ENCODE measurements around the gene VPS4B.
"Not testable (repeated sequence)": the region's sequence is repeated elsewhere in the genome, so short reads cannot be mapped to it uniquely, and the experiment has no call there.

The VPS4B gene

DNA sequence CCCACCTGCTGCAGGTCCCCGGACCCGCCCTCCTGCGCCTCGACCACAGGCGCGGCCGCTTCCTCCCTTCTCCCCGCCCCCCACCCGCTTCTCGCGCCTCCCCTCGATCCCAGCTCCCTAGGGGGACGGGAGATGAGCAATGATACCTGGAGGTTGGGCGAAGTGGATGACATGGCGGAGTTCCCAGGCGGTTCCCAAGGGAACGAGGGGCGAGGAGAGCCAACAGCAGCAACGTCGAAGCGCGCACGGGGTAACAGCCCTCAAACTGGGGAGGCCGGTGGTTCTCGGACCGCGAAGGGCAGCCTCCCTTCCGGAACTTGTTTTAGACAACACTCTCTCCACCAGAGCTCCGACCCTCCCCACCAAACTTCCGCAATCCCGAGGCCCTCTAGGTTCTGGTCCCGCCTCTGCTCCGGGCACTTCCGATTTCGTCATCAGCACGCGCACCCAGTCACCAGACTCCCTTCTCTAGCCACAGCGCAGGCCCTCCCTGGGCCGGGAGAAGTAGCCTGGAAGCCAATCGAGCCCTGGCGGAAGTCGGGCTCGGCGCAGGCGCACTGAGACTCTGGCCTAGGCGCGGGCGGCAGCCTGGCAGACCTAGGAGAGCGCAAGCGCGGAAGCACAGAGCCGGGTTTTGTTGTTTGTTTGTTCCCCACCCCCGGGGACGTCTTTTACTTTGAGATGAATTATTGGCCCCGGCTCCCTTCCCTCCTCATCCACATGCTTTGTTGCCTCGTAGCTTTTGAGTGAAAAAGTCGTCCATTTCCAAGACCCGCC is at the start of gene VPS4B:
VPS4B (minus strand) TSS at position 390 of the 777 bp plus-strand sequence; CDS start at position 173, 217 bp downstream.
- peak; percentile 99 for DNase-seq

DNA sequence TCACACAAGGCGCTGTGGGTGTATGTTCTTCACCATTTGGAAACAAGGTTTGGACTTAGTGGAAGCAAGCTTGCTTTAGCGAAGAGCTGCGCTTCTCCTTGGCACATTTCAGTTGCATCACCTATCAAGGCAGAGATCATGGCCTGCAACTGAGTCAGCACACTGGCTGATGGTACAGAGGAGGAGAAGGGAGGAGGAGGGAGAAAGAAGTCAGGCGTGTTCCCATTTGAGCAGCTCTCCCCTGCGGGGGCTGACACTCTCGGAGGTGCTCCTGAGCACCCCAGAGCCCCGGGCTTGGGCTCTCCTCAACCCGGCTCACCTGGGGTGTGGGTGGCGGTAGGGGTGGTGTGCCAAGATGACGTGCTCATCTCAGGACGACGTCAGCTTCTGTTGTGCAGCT is 48.5 kb upstream of the VPS4B start:
- no peak for DNase-seq

DNA sequence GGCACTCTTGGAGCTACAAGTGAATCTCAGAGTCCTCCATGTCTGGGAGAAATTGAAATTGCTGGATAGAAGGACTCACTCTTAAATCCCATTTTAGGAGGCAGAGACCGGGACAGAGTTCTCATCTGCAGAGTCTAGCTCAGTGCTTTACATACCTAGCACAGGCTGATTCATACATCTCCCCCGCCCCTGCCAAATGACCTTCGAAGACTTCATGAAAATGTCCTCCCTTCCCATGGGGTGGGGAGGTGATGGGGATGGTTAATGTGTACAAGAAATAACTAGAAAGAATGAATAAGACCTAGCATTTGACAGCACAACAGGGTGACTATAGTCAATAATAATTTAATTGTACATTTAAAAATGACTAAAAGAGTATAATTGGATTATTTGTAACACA is 46.3 kb upstream of the VPS4B start:
- no peak for DNase-seq

DNA sequence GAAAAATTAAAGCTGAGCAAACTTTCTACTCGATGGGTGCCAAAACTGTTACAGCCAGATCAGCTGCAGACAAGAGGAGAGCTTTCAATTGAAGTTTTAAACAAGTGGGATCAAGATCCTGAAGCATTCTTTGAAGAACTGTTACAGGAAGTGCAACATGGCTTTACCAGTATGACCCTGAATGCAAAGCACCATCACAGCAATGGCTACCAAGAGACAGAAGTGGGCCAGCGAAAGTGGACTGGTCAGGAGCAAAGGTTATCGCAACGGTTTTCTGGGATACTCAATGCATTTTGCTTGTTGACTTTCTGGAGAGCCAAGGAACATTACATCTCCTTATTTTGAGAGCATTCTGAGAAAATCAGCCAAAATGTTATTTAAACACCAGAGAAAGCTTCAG is 45.4 kb upstream of the VPS4B start:
- no peak for DNase-seq

DNA sequence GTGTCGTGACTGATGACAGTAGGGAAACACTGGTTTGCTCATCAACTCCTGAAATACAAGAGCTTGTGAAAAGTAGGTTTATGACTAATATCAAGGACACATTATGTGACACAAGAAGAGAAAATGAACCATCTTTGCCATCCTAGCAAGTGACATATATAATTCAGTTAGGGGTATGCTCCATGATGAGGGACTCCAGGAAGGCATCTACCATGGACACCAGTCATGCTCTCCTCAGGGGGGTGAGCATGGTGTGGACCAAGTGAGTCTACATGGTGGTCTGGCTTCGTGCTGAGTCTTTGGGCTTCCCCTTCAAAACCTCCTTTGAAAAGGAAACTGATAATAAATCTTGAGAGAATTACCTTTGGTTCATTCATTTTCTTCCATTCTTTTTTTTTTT is 42.8 kb upstream of the VPS4B start:
- DNase-seq = no peak

DNA sequence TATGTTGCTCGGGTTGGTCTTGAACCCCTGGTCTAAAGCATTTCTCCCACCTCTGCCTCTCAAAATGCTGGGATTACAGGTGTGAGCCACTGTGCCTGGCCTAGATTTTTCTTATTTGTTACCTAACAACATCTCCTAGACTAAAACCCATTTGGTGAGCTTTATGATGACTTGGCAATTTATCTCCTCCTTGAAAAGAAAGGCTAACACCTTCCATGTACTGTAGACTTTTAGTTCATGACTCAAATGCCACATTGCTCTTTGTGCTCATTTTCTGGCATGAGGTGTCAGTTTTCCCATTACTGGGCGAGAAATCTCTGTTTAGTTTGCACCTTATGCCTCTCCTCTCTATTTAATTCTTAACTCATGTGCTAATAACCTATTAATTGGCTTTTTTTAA is 42.2 kb upstream of the VPS4B start:
- DNase-seq = no peak

DNA sequence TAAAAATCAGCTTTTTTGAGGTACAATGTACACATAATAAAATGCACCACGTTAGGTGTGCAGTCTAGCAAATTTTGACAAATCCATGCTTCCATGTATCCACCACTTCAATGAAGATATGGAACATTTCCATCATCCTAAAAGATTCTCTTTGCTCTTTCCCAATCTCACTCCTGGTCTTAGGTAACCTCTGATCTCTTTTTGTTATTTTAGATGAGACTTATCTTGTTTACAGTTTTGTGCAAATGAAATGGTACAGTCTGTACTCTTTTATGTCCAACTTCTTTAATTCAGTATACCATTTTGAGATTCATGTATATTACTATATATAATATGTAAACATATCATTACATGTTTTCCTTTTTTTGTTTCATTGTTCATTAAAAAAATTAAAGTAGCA is 38.1 kb upstream of the VPS4B start:
- DNase-seq = no peak

DNA sequence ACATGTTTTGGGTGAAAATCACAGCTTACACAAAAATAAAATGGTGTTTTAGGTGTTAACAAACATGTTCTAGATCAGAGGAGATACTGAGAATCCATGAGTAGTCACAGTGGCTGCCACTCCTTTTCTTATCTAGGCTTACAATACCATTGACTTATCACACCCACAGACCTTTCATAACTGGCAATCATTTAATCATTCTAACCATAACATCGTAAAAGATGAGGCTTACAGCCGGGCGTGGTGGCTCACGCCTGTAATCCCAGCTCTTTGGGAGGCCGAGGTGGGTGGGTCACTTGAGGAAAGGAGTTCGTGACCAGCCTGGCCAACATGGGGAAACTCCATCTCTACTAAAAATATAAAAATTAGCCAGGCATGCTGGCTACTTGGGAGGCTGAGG is 35.7 kb upstream of the VPS4B start:
- DNase-seq = no peak

DNA sequence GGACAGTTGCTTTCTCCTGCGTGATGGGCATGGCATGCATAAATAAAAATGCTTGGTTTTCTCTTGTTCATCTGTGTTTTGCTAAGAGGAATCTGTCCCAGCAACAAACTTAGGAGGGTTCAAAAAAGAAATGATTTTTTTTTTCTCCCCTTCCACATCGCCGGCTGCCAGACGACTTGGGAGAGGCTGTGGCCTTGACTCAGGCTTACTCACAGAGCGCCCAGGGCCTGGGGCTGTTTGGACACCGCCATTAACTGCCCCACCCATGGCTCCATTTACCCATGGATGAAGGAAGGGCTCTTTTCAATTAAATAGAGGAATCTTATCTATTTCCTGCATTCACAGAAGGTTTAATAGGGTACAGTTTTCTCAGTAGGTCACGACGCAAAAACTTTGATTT is 32.2 kb upstream of the VPS4B start:
- DNase-seq = no peak

DNA sequence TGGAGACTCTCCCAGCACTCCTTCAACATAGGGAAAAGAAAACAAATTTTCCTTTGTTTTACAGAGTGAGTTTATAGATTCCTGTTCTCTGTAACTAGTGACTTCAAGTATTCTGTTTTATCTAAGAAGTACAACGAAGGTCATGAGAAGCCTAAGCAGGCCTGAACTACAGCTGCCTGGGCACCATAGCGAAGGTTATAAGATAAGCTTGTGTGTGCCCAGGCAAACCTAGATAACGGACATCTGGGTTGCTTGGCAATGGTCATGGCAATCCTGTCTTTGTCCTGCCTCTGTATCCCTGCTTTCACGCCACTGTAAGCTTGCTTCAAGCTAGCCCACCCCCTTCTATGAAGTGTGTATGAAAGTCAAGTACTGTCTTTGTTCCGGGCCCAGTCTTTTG is 30.5 kb upstream of the VPS4B start:
- DNase-seq = not testable (repeated sequence)

DNA sequence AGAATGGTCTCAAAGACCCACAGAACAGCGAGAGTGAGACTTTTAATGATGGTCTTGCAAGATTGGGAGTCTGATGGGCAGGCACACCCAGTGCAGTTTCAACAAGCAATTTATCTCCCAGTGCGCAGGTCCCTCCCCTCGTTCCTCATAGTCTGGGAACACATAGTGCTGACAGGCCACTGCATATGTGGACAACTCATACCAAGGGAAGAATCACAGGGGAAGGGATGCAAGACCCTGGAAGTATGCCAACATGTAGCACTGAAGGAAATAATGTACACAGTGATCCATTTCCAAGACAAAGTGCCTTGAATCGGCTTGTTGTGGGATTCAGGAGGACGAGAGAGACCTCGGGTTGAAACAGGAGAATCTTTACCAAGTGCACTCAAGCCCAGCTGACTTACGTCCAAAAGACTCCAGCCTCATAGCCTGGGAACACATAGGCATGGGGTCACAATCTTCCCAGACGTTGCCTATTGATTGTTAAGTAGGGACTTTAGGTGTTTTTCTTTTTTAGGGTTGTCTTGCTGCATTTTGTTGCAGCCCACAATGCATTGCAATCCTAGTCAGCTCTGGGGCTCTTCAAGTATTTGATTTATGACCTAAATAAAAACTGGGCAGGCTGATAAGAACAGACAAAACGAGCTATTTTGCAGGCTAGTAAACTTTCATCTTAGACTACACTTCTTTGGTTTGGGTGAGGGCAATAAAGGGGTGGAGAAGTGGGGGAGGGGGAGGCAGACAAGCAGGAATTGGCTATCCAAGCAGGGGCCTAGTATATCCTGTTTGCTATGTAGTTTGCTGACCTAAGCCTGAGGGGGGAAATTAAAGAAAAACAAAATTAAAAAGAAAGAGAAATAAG is 29.8 kb upstream of the VPS4B start:
- DNase-seq = peak; percentile 31

DNA sequence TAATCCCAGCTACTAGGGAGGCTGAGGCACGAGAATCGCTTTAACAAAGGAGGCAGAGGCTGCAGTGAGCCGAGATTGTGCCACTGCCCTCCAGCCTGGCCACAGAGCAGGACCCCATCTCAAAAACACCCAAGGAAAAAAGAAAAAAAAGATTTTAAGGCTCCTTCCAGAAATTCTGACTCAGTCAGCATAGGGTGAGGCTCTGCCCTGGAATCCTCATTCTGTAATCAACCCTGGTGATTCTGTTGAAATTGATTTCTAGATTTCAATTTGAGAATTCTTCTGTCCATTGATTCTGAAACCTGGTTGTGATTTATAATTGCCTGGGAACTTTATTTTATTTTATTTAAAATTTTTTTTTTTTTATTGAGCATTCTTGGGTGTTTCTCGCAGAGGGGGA is 27.1 kb upstream of the VPS4B start:
- no peak for DNase-seq

DNA sequence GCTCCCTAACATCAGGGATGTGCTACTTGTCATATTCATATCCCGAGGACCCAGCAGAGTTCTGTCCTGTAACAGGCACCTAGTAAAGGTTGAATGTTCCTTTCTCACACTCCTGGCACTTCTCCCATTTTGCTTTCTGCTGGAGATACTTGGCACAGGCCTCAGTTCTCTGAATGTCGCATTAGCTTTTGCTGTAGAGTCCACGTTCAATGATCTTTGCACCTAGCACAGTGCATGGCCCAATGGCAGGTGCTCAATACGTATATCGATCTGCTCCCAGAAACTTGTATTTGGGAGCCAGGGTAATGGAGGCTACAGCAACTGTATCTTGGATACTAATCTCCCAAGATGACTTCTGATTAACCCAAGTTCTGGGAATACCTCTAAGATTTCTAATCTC is 24.8 kb upstream of the VPS4B start:
- DNase-seq = no peak

DNA sequence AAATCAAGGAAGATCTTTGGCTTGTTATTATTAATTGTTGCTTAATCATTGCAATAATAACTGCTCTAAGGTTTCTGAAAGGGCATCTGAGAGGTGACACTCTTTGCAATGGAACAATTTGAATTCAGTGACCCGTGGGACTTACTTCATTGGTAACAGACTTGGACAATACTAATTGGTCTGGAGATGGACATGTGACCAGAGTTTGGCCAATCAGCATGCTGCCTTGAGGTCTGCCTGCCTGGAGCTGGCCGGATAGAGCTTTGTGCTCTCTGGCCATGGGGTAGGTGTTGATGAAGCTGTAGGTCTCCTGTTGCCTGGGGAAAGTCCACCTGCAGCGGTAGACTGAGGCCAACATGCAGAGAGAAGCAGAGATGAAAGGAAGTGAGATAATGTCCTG is 24.0 kb upstream of the VPS4B start:
- DNase-seq = no peak

DNA sequence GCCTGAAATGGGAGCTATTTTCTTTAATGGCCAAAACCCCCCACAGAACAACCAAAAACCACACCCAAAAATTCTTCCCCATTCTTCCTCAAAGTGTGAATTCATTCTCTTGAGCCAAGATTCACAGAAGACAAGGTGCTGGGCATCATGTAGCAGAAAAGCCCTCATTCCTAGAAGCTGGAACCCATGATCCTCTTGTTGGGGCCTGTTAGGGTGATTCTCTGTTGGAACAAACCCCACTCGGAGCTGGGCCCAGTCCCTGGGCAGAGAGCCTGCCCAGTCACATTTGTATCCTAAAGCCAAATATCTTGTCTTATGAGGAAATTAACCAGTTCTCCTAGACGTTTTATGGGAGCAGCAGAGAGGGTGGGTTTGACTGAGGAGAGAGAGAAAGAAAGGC is 22.8 kb upstream of the VPS4B start:
- no peak for DNase-seq

DNA sequence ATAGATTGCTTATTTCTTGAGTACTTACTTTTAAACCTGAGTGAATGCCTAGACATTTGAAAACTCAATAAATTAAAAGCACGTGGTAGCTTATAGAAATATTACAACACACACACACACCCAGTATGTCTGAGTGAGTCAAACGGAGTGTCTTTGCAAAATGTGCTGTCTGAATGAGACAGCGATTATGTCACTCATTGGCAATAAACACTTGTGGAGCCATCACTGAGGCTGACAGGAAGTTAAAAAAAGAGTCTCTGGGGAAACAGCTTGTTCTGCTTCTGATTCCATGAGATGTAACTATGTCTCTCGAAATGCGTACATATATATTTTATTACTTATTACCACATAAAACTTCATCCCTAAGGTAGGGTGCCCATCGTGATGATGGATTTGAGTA is 22.3 kb upstream of the VPS4B start:
- DNase-seq = no peak

DNA sequence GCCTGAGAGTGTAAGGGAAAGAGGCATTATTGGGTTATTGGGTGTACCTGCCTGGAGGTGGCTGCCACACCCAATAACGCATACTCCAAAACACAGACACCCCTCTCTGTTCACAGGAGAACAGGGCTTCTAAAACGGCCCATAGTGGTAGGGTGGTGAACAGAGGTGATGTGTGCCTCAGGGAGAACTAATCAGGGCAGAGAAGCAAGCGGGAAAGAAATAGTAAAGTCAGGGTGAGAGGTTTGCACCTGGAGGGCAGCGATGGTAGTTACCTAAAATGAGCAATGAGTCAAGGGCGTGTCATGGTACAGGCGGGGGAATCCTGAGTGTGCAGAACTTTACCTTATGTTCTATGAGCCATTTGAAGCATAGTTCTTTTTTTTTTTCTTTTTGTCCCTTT is 21.6 kb upstream of the VPS4B start:
- no peak for DNase-seq

DNA sequence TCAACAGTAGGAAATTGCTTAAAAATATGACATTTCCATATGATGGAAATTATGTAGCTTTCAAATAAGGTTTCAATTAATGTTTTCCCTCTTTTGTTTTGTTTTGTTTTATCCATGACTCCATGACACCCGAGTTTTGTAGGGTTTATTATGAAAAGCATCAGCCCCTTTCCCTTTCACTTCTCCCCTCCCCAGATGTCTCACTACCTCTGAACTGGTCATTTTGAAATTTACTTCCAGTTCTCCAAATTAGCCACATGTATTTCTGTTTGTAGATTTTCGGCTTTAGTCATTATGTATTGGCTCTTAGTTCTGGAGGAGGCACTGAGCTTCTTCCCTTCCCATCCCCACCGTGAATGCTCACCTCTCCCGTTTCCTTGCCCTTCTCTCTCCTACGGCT is 18.6 kb upstream of the VPS4B start:
- DNase-seq = no peak

DNA sequence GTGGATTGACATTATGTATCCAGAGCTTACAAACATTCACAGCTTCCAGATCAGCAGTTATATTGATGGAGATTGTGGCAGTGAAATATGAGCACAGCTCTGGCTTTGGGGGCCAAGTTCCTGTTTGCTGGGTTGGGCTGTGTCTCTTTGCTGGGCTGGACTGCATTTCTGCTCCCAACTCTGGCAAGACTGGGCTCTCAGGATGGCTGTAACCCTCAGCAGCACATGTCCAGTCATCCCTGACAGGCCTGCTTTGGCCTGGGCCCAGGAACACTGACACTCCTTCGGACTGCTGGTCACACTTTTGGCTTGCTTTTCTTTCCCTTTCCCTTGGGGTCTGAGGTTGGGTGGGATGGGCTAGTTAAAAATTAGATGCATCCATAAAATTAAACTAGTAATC is 17.9 kb upstream of the VPS4B start:
- DNase-seq = no peak

DNA sequence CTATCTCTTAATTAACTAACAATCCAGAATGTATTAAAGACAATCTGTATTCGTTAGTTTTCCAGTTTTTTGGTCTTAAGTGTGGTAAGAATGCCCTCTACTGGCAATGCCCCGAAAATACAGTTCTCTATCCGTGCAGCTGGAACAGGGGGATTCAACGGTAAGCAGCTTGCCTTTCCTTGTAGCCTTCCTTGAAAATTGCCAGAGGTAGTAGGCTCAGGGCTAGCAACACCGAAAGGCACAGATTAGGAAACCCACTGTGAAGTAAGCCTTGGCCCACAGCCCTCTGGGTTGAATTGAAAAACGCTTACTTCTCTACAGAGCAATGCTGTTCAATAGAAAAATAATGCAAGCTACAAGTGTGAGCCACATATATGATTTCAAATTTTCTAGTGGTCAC is 17.1 kb upstream of the VPS4B start:
- no peak for DNase-seq

DNA sequence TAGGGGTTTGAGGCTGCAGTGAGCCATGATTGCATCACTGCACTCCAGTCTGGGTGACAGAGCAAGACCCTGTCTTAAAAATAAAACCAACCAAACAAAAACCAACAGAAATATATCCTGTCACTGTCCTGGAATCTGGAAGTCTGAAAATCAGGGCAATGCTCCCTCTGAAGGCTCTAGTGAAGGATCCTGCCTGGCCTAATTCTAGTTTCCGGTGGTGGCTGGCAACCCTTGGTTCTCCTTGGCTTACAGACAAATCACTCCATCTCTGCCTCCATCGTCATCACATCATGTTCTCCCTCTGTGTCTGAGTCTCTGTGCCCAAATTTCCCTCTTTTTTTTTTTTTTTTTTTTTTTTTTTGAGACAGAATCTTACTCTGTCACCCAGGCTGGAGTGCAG is 15.9 kb upstream of the VPS4B start:
- no peak for DNase-seq

DNA sequence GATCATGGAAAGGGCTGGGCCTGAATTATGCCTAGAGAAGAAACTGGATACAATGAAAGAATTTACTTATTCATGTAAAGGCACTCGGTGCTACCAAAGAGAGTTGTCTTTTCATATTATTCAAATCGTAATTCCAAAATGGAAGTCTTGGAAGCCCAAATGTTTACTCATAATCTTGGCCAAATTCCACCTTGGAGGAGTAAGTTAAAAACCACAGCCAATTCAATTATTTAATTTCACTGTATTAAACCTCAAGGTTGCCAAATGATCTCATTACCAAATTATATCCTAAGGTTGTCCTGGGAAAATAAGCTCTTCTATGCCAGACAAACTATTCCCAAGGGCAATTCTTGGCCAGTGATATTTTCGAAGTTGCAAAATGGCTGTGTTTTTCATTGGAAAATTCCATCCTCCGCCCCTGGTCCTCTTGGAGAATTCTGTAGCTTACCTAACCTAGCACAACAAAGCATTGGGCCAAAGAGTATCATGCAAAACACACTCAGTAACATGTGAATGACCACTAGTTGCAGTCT is 11.1 kb upstream of the VPS4B start:
- DNase-seq = no peak

DNA sequence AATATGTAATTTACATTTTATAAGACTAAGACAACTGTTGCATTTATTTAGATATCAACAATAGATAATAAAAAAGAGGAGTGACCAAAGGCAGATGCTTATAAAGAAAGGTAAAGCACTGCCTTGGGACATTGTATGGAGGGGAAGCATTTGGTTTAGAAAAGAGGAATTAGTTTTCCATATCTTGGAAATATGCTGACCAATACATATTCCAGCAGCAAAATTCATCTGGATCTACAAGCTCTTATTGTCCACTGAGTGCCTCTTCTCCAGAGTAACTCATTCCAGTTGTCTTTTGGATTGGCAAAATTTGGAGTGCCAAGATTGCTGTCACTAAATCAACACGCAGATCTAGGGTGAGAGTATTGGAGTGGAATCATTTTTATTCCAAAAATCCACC is 8.9 kb upstream of the VPS4B start:
- DNase-seq = no peak

DNA sequence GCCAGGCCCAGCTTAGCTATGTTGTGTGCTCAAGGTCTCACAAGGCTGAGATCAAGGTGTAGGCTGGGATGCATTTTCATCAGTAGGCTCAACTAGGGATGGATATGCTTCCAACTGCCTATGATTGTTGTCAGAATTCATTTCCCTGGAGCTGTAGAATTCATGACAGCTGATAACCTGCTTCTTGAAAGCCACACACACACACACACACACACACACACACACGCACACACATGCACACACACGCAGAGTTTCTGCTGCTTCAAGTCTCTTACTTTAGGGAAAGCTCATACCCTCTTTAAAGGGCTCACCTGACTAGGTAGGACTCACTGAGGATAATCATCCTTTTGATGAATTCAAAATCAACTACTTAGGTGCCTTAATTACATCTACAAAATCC is 8.2 kb upstream of the VPS4B start:
- no peak for DNase-seq
